ENCODE measurements around the gene TCP11L1. TPM values are rescaled to one million over a fixed set of nuclear protein-coding genes. Genes with fewer than 3 reads are reported as not detected.

Gene TCP11L1
- total RNA-seq, 1 experiment from 2014 or later = 5.3 TPM

Other genes starting within 250 kb of the TCP11L1 start
- gene CCDC73, start 244.9 kb upstream of the TCP11L1 start, total RNA-seq (2014; rRNA removed; shearing (Covaris generic); ENCODE audit: low replicate concordance) = not detected in 2 replicates
- 2.3 and 2.6 TPM in 2 replicates for gene PRRG4, start 209.6 kb upstream of the TCP11L1 start, total RNA-seq (2014; rRNA removed; shearing (Covaris generic); ENCODE audit: low replicate concordance)
- gene QSER1, start 146.8 kb upstream of the TCP11L1 start, total RNA-seq (2014; rRNA removed; shearing (Covaris generic); ENCODE audit: low replicate concordance) = 5.0 and 5.7 TPM in 2 replicates
- 2.4 and 2.5 TPM in 2 replicates for gene DEPDC7, start 23.7 kb upstream of the TCP11L1 start, total RNA-seq (2014; rRNA removed; shearing (Covaris generic); ENCODE audit: low replicate concordance)
- 7.5 and 12.0 TPM in 2 replicates for gene CSTF3, start 121.9 kb downstream of the TCP11L1 start, total RNA-seq (2014; rRNA removed; shearing (Covaris generic); ENCODE audit: low replicate concordance)
- 42.3 and 51.2 TPM in 2 replicates for gene HIPK3, start 217.8 kb downstream of the TCP11L1 start, total RNA-seq (2014; rRNA removed; shearing (Covaris generic); ENCODE audit: low replicate concordance)

Data from Caki2 (cell line).